Measurements from ENCODE around the gene FGF12.

DNA sequence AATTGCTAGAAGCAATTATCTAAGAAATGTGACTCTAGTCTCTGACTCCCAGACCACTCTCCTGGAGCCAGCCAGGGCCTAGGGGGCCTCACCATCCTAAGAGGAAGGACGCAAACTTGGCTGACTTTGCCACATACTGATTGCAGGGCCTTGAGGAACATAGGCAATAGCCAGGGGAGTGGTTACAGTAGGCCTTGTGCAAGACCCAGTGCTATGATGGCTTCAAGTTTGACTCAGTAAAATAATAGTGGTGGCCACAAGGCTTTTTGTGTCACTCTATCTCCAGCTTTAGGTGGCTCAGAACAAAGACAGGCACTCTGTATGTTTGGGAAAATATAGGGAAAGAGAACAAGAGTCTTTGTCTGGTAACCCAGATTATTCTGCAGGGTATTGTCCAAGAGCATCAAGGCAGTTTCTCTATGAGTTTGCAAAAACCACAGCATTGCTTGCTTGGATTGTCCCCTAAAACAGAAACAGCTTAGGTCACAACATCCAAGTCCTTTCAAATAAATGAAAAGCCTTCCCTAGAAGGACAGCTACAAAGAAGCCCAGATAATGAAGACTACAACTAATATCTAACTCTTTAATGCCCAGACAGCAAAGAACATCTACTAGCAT, 634.8 kb downstream of the FGF12 start:
- TF ChIP-seq, protein P1, sequence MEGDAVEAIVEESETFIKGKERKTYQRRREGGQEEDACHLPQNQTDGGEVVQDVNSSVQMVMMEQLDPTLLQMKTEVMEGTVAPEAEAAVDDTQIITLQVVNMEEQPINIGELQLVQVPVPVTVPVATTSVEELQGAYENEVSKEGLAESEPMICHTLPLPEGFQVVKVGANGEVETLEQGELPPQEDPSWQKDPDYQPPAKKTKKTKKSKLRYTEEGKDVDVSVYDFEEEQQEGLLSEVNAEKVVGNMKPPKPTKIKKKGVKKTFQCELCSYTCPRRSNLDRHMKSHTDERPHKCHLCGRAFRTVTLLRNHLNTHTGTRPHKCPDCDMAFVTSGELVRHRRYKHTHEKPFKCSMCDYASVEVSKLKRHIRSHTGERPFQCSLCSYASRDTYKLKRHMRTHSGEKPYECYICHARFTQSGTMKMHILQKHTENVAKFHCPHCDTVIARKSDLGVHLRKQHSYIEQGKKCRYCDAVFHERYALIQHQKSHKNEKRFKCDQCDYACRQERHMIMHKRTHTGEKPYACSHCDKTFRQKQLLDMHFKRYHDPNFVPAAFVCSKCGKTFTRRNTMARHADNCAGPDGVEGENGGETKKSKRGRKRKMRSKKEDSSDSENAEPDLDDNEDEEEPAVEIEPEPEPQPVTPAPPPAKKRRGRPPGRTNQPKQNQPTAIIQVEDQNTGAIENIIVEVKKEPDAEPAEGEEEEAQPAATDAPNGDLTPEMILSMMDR (IDR thresholded peaks at IDR 0.05) = no peak
- TF ChIP-seq POLR2A (IDR thresholded peaks at IDR 0.05) = no peak
